Suprapubic skin (tissue), 4 donors: ENCODE data around the gene HCN2. TPM values are rescaled to one million over a fixed set of nuclear protein-coding genes. Genes with fewer than 3 reads are reported as not detected.

Source experiments
- DNase-seq, 2 donors: peaks; one replicate each; pipeline ENCODE4 v3.0.0-alpha.2; 2019; ENCODE audit warnings: low spot score in 2 of 2
- H3K27ac ChIP-seq: fragments of 200-600 bp; sonication (generic); one replicate; pipeline ENCODE4 v1.5.1; 2019
- H3K27me3 ChIP-seq: fragments of 200-600 bp; sonication (generic); one replicate; pipeline ENCODE4 v1.5.1; 2019
- H3K36me3 ChIP-seq: fragments of 200-600 bp; sonication (generic); one replicate; pipeline ENCODE4 v1.5.1; 2019
- H3K4me1 ChIP-seq: fragments of 200-600 bp; sonication (generic); one replicate; pipeline ENCODE4 v1.5.1; 2019
- H3K4me3 ChIP-seq: fragments of 200-600 bp; sonication (generic); one replicate; pipeline ENCODE4 v1.5.1; 2019; ENCODE audit warnings: mild to moderate bottlenecking
- H3K9me3 ChIP-seq: fragments of 200-600 bp; sonication (generic); one replicate; pipeline ENCODE4 v1.5.1; 2019
- EP300 ChIP-seq: sonication (generic); formaldehyde crosslinking; IDR thresholded peaks from one replicate; pipeline ENCODE4 v1.6.1; 2017; ENCODE audit warnings: antibody characterized with exemption
- POLR2A ChIP-seq, 2 donors: fragments of 450-650 bp; IDR thresholded peaks; one replicate each; pipeline ENCODE4 v1.6.1; 2017; ENCODE audit warnings: antibody characterized with exemption in 2 of 2, mild to moderate bottlenecking in 2 of 2, moderate library complexity in 2 of 2
- POLR2AphosphoS5 ChIP-seq, 3 donors: sonication (generic); formaldehyde crosslinking; IDR thresholded peaks; one replicate each; pipeline ENCODE4 v1.6.1; 2017; ENCODE audit warnings: antibody characterized with exemption in 3 of 3
- WGBS: methylation state at CpG from one replicate; pipeline ENCODE4 v1.1.5; 2018; 5-methylcytosine and 5-hydroxymethylcytosine counted together
- total RNA-seq, 4 donors: library from RNA; depleted of rRNA; stranded (reverse); fragments of >200 nt; gene quantifications; one replicate each; pipeline ENCODE4 v1.1.0, GENCODE V29; 2016
- TF ChIP-seq, protein P1 (sequence below), 2 donors: fragments of 200-600 bp in 1 of 2; fragments of 450-650 bp in 1 of 2; sonication (generic) in 1 of 2; IDR thresholded peaks; one replicate each; pipeline ENCODE4 v1.5.1; 2016 to 2019; ENCODE audit warnings: antibody characterized with exemption in 2 of 2, mild to moderate bottlenecking in 1 of 2, moderate library complexity in 1 of 2

HCN2 gene
- 1 to 10 TPM in 1 of 4 donors, under 1 TPM in 3; 0.11 to 1.7 (median 0.81) TPM for total RNA-seq

DNA sequence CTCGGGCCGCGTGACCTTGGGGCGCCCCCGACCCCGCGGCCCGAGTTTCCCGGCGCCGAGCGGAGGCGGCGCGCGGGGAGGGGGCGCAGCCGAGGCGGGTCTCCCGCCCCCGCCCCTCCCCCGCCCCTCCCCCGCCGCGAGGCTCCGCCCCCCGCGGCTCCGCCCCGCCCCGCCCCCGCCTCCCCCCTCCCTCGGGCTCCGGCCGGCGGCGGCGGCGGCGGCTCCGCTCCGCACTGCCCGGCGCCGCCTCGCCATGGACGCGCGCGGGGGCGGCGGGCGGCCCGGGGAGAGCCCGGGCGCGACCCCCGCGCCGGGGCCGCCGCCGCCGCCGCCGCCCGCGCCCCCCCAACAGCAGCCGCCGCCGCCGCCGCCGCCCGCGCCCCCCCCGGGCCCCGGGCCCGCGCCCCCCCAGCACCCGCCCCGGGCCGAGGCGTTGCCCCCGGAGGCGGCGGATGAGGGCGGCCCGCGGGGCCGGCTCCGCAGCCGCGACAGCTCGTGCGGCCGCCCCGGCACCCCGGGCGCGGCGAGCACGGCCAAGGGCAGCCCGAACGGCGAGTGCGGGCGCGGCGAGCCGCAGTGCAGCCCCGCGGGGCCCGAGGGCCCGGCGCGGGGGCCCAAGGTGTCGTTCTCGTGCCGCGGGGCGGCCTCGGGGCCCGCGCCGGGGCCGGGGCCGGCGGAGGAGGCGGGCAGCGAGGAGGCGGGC, at the start of gene HCN2:
HCN2 (plus strand) TSS at position 189 of the 703 bp plus-strand sequence; CDS start at position 254, 65 bp downstream.
- no peak for DNase-seq
- peaks cover 84% of the 10 kb centered on the region for H3K27me3 ChIP-seq
- WGBS: no CpG with 5 or more reads among the region's 132 CpGs
- H3K4me1 ChIP-seq: peaks cover 35% of the 10 kb centered on the region
- H3K4me3 ChIP-seq: peak within 1 kb of the TSS; percentile 41
- TF ChIP-seq, protein P1, sequence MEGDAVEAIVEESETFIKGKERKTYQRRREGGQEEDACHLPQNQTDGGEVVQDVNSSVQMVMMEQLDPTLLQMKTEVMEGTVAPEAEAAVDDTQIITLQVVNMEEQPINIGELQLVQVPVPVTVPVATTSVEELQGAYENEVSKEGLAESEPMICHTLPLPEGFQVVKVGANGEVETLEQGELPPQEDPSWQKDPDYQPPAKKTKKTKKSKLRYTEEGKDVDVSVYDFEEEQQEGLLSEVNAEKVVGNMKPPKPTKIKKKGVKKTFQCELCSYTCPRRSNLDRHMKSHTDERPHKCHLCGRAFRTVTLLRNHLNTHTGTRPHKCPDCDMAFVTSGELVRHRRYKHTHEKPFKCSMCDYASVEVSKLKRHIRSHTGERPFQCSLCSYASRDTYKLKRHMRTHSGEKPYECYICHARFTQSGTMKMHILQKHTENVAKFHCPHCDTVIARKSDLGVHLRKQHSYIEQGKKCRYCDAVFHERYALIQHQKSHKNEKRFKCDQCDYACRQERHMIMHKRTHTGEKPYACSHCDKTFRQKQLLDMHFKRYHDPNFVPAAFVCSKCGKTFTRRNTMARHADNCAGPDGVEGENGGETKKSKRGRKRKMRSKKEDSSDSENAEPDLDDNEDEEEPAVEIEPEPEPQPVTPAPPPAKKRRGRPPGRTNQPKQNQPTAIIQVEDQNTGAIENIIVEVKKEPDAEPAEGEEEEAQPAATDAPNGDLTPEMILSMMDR (IDR thresholded peaks at IDR 0.05): no peak
- TF ChIP-seq EP300: no peak
- no peak for TF ChIP-seq POLR2A (IDR thresholded peaks at IDR 0.05)
- no peak for TF ChIP-seq POLR2AphosphoS5 (IDR thresholded peaks at IDR 0.05)
- no peaks in the 10 kb centered on the region for H3K36me3 ChIP-seq
- H3K9me3 ChIP-seq: no peaks in the 10 kb centered on the region
- H3K27ac ChIP-seq: no peak within 1 kb of the TSS

DNA sequence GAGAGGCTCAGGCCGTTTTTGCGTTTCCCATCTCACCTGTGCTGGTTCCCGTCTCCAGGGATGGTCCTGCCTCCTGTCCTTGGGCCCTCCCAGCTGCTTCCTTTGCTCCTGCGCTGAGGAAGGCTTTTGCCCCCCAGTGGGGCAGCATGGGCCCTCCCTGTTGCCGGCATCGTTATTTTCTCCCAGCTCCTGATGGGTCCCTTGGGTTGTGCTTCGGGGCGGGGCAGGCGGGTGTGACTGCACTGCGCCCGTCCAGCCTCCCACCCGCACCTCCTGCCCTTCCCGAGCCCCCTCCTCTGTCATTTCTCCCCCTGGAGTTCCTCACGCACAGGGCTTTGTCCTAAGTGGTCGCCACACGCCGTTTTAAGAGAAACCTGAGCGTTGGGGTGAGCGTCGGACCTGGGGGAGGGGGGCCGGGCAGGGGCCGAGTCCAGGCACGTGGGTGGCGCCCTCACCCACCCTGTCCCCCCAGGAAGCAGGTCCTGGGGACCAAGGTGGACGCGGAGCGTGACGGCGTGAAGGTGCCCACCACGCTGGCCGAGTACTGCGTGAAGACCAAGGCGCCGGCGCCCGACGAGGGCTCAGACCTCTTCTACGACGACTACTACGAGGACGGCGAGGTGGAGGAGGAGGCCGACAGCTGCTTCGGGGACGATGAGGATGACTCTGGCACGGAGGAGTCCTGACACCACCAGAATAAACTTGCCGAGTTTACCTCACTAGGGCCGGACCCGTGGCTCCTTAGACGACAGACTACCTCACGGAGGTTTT, 48.6 kb upstream of the HCN2 start:
- H3K36me3 ChIP-seq: peaks cover 51% of the 10 kb centered on the region
- TF ChIP-seq POLR2AphosphoS5 (IDR thresholded peaks at IDR 0.05) (no peak), EP300 (no peak), POLR2A (IDR thresholded peaks at IDR 0.05) (no peak)
- TF ChIP-seq, protein P1 (IDR thresholded peaks at IDR 0.05): no peak
- no peak for DNase-seq
- no peaks in the 10 kb centered on the region for H3K27me3 ChIP-seq
- no peaks in the 10 kb centered on the region for H3K4me1 ChIP-seq
- H3K27ac ChIP-seq: no peak overlapping the region
- WGBS: 90% methylated on average over 51 of the region's 51 CpGs
- no peaks in the 10 kb centered on the region for H3K9me3 ChIP-seq
- H3K4me3 ChIP-seq: no peak overlapping the region

DNA sequence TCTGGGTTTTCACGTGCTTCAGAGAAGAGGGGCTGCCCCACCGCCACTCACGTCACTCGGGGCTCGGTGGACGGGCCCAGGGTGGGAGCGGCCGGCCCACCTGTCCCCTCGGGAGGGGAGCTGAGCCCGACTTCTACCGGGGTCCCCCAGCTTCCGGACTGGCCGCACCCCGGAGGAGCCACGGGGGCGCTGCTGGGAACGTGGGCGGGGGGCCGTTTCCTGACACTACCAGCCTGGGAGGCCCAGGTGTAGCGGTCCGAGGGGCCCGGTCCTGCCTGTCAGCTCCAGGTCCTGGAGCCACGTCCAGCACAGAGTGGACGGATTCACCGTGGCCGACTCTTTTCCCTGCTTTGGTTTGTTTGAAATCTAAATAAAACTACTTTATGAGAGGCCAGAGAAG, 48.0 kb upstream of the HCN2 start:
- H3K27ac ChIP-seq: no peak overlapping the region
- TF ChIP-seq POLR2AphosphoS5 (IDR thresholded peaks at IDR 0.05): no peak
- H3K9me3 ChIP-seq: no peaks in the 10 kb centered on the region
- no peaks in the 10 kb centered on the region for H3K4me1 ChIP-seq
- no peak overlapping the region for H3K4me3 ChIP-seq
- no peaks in the 10 kb centered on the region for H3K27me3 ChIP-seq
- H3K36me3 ChIP-seq: peaks cover 44% of the 10 kb centered on the region
- DNase-seq: no peak
- 94% methylated on average over 17 of the region's 26 CpGs for WGBS

DNA sequence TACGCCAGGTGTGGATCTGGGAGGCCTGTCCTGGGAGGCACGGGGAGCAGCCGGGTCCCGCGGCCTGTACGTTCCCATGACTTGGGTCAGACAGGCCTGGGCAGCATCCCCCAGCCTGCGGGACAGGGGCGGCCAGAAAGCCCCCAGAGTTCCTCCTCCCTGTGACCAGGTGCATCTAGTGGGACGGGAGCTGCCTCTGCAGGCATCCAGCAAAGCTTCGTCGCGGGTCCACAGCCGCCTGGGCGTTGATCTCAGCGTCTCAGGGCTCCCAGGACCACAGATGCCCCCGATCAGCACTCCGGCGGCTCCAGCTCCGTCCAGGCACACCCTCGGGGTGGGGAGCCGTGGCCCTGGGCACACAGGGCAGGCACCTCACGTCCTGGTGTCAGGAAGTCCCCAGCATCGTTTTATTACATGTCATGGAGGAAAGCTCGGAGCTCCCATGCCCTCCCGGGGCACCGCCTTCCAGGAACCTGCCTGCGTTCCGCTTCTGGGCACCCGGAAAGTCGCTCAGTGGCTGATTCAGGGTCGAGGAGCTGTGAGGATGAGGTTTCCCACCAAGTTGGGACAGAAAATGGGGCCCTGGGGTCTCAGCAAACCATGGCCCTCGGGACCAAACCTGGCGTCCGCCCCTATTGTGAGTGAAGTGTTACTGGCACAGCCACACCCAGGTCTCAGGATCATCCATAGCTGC, 47.4 kb upstream of the HCN2 start:
- Histone ChIP-seq H3K9me3 (no peaks in the 10 kb centered on the region), H3K4me3 (no peak overlapping the region), H3K27me3 (no peaks in the 10 kb centered on the region), H3K4me1 (no peaks in the 10 kb centered on the region), H3K27ac (no peak overlapping the region), H3K36me3 (peaks cover 39% of the 10 kb centered on the region)
- no peak for DNase-seq
- WGBS: 87% methylated on average over 6 of the region's 34 CpGs
- TF ChIP-seq, protein P1 (IDR thresholded peaks at IDR 0.05): no peak
- TF ChIP-seq EP300: no peak

DNA sequence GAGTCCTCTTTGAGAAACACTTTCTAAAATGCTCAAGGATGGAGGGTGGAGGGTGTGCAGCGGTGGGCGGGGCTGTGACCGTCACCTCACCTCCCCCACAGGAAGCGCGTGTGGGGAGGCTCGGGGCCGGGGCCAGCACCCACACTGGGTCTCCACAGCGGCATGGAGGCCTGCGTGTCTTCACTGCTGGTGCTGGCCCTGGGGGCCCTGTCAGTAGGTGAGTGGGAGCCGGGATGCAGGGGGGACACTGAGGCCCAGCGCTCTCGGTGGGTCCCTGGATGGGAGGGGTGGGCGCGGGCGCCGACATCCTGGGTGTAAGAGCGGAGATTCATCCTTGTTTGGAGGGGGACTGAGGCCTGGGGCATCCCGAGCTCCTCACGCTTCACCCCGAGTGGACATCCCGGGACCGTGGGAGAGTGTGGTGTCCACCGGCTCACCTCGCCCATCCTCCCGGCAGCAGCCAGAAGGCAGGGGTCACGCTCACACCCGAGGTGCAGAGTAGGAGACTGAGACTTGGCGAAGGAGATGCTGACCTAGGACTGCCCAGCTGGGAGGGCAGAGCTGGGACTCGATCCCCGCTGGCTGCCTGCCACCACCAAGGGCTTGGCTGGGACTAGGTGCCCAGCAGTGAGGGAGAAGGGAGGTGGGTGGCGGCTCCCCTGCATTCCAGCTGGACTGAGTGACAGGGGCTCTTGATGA, 45.6 kb upstream of the HCN2 start, which contains the start of gene GZMM:
GZMM (plus strand) TSS at position 144 of the 699 bp plus-strand sequence; CDS start at position 163, 19 bp downstream.
- no peak within 1 kb of the TSS for H3K4me3 ChIP-seq
- no peak for DNase-seq

More for the DNA sequence above, 45.6 kb upstream of the HCN2 start, which contains the start of gene GZMM:
- TF ChIP-seq POLR2AphosphoS5 (IDR thresholded peaks at IDR 0.05): no peak
- no peak for TF ChIP-seq POLR2A (IDR thresholded peaks at IDR 0.05)
- TF ChIP-seq, protein P1 (IDR thresholded peaks at IDR 0.05): no peak
- no peak for TF ChIP-seq EP300
- peaks cover 3% of the 10 kb centered on the region for H3K27me3 ChIP-seq
- no peaks in the 10 kb centered on the region for H3K4me1 ChIP-seq
- no peaks in the 10 kb centered on the region for H3K9me3 ChIP-seq
- peaks cover 24% of the 10 kb centered on the region for H3K36me3 ChIP-seq
- H3K27ac ChIP-seq: no peak within 1 kb of the TSS
- 54% methylated on average over 17 of the region's 31 CpGs for WGBS
